Neural cell (in vitro differentiated cells): ENCODE data around the gene NBEAL1. TPM values are rescaled to one million over a fixed set of nuclear protein-coding genes. Genes with fewer than 3 reads are reported as not detected.
"Not testable (repeated sequence)": the region's sequence is repeated elsewhere in the genome, so short reads cannot be mapped to it uniquely, and the experiment has no call there.

Experiments
- H2AFZ ChIP-seq: fragments of 200-600, 300-800 bp; sonication (generic), shearing (Covaris generic); 2 replicates; pipeline ENCODE4 v1.6.0; 2014; ENCODE audit warnings: low read depth, mild to moderate bottlenecking, antibody characterized with exemption, low read length, moderate library complexity
- H3F3A ChIP-seq: fragments of 200-600 bp; shearing (Covaris generic); 2 replicates; pipeline ENCODE4 v1.6.1; 2016; ENCODE audit warnings: mild to moderate bottlenecking, moderate library complexity, mixed read lengths, antibody characterized with exemption, low read length; ENCODE audit not compliant: insufficient read depth, poor library complexity, severe bottlenecking
- H3K27ac ChIP-seq: fragments of 200-600, 300-800 bp; sonication (generic), shearing (Covaris generic); 2 replicates; pipeline ENCODE4 v1.5.1; 2014; ENCODE audit warnings: mild to moderate bottlenecking, low read length, moderate library complexity
- H3K27me3 ChIP-seq: fragments of 300-800, 200-600 bp; sonication (generic), shearing (Covaris generic); 2 replicates; pipeline ENCODE4 v1.6.0; 2014; ENCODE audit warnings: mild to moderate bottlenecking, low read depth, low read length, moderate library complexity; ENCODE audit not compliant: insufficient read depth
- H3K36me3 ChIP-seq: fragments of 300-800, 200-600 bp; sonication (generic), shearing (Covaris generic); 2 replicates; pipeline ENCODE4 v1.5.1; 2014; ENCODE audit warnings: mild to moderate bottlenecking, antibody characterized with exemption, low read length, moderate library complexity; ENCODE audit not compliant: insufficient read depth
- H3K4me2 ChIP-seq: fragments of 300-800, 200-600 bp; sonication (generic), shearing (Covaris generic); 2 replicates; pipeline ENCODE4 v1.6.0; 2014; ENCODE audit warnings: mild to moderate bottlenecking, low read length
- H3K4me3 ChIP-seq: fragments of 300-800, 200-600 bp; sonication (generic), shearing (Covaris generic); 2 replicates; pipeline ENCODE4 v1.5.1; 2014; ENCODE audit warnings: mild to moderate bottlenecking, low read length, moderate library complexity
- H3K79me2 ChIP-seq: fragments of 200-600 bp; shearing (Covaris generic); replicated peaks from 2 replicates; pipeline ENCODE4 v1.6.0; 2014; ENCODE audit warnings: mild to moderate bottlenecking, low read length, moderate library complexity; ENCODE audit not compliant: insufficient read depth
- H3K9ac ChIP-seq: fragments of 300-800, 200-600 bp; sonication (generic), shearing (Covaris generic); 2 replicates; pipeline ENCODE4 v1.6.1; 2016; ENCODE audit warnings: mild to moderate bottlenecking, low read length, mixed read lengths
- H3K9me2 ChIP-seq: fragments of 200-600 bp; shearing (Covaris generic); 2 replicates; pipeline ENCODE4 v1.6.1; 2016; ENCODE audit warnings: mild to moderate bottlenecking, low read length, mixed read lengths; ENCODE audit not compliant: insufficient read depth
- H3K9me3 ChIP-seq: fragments of 200-600, 300-800 bp; sonication (generic), shearing (Covaris generic); 2 replicates; pipeline ENCODE4 v1.6.1; 2016; ENCODE audit warnings: mild to moderate bottlenecking, mixed run types, low read length, moderate library complexity, mixed read lengths
- H4K20me1 ChIP-seq: fragments of 200-600 bp; shearing (Covaris generic); 2 replicates; pipeline ENCODE4 v1.6.1; 2016; ENCODE audit warnings: mild to moderate bottlenecking, mixed run types; ENCODE audit not compliant: insufficient read depth
- EP300 ChIP-seq: fragments of 450-650 bp; conservative IDR thresholded peaks from 2 replicates; pipeline ENCODE4 v1.6.1; 2014; ENCODE audit warnings: antibody characterized with exemption, mild to moderate bottlenecking, moderate library complexity; ENCODE audit not compliant: poor library complexity, severe bottlenecking
- EZH2 ChIP-seq: fragments of 200-600, 300-800 bp; shearing (Covaris generic), sonication (generic); IDR thresholded peaks from 2 replicates; pipeline ENCODE4 v1.6.1; 2014; ENCODE audit warnings: antibody characterized with exemption, low read length, borderline replicate concordance, mild to moderate bottlenecking; ENCODE audit not compliant: insufficient read depth, poor library complexity, severe bottlenecking
- MXI1 ChIP-seq: fragments of 450-650 bp; conservative IDR thresholded peaks from 2 replicates; pipeline ENCODE4 v1.6.1; 2014; ENCODE audit warnings: antibody characterized with exemption, mild to moderate bottlenecking; ENCODE audit not compliant: poor library complexity, severe bottlenecking
- POLR2AphosphoS5 ChIP-seq: IDR thresholded peaks from 2 replicates; pipeline ENCODE4 v1.6.1; 2012
- RAD21 ChIP-seq: fragments of 450-650 bp; conservative IDR thresholded peaks from 2 replicates; pipeline ENCODE4 v1.6.1; 2014; ENCODE audit warnings: antibody characterized with exemption, mild to moderate bottlenecking, moderate library complexity
- SMC3 ChIP-seq: fragments of 450-650 bp; conservative IDR thresholded peaks from 2 replicates; pipeline ENCODE4 v1.6.1; 2014; ENCODE audit warnings: antibody characterized with exemption, mild to moderate bottlenecking, moderate library complexity; ENCODE audit not compliant: poor library complexity
- TAF1 ChIP-seq: IDR thresholded peaks from 2 replicates; pipeline ENCODE4 v1.6.1; 2012; ENCODE audit warnings: low read depth
- polyA plus RNA-seq: library from polyadenylated mRNA; depleted of rRNA; stranded (reverse); fragments of >200 nt; gene quantifications from 2 replicates; pipeline ENCODE4 v1.2.3, GENCODE V29; 2014
- TF ChIP-seq, protein P1 (sequence below): fragments of 450-650 bp; IDR thresholded peaks from 2 replicates; pipeline ENCODE4 v1.5.1; 2014; ENCODE audit warnings: antibody characterized with exemption, mild to moderate bottlenecking, moderate library complexity; ENCODE audit not compliant: poor library complexity, severe bottlenecking
- TF ChIP-seq, protein P2 (sequence below): IDR thresholded peaks from 2 replicates; pipeline ENCODE4 v1.6.1; 2012; ENCODE audit warnings: borderline replicate concordance

The NBEAL1 gene
- polyA plus RNA-seq, 1 donor from 2014 or later = 7.9 TPM

DNA sequence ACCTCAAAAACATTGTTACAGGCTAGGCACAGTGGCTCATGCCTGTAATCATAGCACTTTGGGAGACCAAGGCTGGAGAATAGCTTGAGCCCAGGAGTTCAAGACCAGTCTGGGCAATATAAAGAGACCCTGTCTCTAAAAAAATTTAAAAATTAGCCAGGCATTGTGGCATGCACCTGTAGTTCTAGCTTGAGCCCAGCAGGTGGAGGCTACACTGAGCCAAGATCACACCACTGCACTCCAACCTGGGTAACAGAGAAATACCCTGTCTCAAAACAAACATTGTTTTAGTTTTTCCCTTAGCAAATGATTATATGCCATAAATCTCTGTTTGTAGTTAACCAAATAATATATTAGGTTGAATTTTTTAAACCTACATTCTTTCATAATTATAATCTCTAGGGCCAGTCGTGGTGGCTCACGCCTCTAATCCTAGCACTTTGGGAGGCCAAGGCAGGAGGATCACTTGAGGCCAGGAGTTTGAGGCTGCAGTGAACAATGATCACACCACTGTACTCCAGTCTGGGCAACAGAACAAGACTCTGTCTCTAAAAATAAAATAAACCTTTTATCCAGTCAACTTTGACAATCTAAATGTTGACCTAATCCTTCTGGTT is 210.9 kb downstream of the NBEAL1 start:
- H3K9ac ChIP-seq = no peak overlapping the region
- H3K79me2 ChIP-seq = no peaks in the 10 kb centered on the region
- no peak overlapping the region for H2AFZ ChIP-seq
- no peak overlapping the region for H3K4me2 ChIP-seq
- no peaks in the 10 kb centered on the region for H3K9me3 ChIP-seq
- H3K36me3 ChIP-seq = no peaks in the 10 kb centered on the region
- H3K27me3 ChIP-seq = no peaks in the 10 kb centered on the region
- no peaks in the 10 kb centered on the region for H3F3A ChIP-seq
- H4K20me1 ChIP-seq = no peaks in the 10 kb centered on the region
- no peaks in the 10 kb centered on the region for H3K9me2 ChIP-seq
- H3K27ac ChIP-seq = no peak overlapping the region
- peak; percentile 54 for TF ChIP-seq RAD21
- TF ChIP-seq POLR2AphosphoS5 = no peak
- TF ChIP-seq SMC3 = peak; percentile 70
- TF ChIP-seq EP300 = no peak
- no peak for TF ChIP-seq TAF1
- TF ChIP-seq, protein P1, sequence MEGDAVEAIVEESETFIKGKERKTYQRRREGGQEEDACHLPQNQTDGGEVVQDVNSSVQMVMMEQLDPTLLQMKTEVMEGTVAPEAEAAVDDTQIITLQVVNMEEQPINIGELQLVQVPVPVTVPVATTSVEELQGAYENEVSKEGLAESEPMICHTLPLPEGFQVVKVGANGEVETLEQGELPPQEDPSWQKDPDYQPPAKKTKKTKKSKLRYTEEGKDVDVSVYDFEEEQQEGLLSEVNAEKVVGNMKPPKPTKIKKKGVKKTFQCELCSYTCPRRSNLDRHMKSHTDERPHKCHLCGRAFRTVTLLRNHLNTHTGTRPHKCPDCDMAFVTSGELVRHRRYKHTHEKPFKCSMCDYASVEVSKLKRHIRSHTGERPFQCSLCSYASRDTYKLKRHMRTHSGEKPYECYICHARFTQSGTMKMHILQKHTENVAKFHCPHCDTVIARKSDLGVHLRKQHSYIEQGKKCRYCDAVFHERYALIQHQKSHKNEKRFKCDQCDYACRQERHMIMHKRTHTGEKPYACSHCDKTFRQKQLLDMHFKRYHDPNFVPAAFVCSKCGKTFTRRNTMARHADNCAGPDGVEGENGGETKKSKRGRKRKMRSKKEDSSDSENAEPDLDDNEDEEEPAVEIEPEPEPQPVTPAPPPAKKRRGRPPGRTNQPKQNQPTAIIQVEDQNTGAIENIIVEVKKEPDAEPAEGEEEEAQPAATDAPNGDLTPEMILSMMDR = peak; percentile 65
- H3K4me3 ChIP-seq = no peak overlapping the region

DNA sequence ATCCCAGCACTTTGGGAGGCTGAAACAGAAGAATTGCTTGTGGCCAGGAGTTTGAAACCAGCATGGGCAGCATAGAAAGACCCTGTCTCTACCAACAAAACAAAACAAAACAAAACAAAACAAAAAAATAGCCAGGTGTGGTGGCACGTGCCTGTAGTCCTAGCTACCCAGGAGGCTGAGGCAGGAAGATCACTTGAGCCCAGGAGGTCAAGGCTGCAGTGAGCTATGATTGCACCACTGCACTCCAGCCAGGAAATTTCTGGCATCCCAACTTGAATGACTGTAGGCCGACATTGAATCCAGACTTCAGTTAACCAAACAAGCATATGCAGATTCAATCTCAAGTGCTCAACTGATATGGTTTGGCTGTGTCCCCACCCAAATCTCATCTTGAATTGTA is 215.0 kb downstream of the NBEAL1 start:
- H2AFZ ChIP-seq, H3K4me3 ChIP-seq, H3K9ac ChIP-seq, H3K27me3 ChIP-seq, H3K27ac ChIP-seq, H4K20me1 ChIP-seq, H3K4me2 ChIP-seq, H3K36me3 ChIP-seq, H3K9me3 ChIP-seq, H3K79me2 ChIP-seq, H3K9me2 ChIP-seq, H3F3A ChIP-seq: not testable (repeated sequence)

DNA sequence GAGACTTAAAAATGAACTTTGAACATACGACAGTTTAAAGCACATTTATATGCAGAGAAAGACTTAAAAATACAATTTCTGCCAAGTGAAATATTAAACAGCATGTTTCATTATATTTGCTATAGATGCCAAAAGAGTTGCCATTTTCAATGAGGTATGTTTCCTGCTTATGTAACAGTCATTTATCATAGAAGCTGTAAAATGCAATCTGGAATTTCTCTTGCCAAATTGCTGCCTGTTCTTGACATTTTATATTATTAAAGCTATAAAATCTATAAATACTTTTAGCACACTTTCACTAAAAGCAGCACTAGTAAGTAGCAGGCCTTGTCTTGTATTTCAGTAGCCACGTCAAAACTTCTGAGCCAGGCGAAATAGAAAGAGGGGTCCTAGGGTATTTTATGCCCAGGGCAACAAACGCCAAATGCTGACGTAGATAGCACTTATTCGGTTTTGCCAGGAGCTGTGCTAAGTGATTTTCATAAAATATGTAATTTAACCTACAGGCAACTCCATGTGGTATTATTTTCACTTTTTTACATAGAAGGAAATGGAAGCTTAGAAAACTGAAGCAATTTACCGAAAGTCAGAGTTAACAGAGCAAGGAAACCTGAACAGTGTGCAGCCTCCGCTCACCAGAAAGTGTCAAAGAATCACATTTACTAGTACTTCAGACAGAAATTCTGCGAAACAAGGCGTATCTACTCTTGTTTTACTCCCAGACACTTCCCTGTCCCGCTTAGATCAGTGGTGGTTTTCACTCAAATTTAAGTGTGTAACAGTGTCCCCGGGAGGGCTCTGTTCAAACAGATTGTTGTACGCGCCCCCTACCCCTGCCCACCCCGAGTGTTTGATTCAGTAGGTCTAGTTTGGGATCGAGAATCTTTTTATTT is 222.9 kb downstream of the NBEAL1 start:
- Histone ChIP-seq H3K27ac (no peak overlapping the region), H3K36me3 (no peaks in the 10 kb centered on the region), H4K20me1 (no peaks in the 10 kb centered on the region), H3K9me3 (no peaks in the 10 kb centered on the region), H3K79me2 (peaks cover 16% of the 10 kb centered on the region), H3K4me2 (no peak overlapping the region), H3F3A (no peaks in the 10 kb centered on the region), H3K9ac (peak overlapping the region; percentile 89), H3K9me2 (no peaks in the 10 kb centered on the region), H2AFZ (no peak overlapping the region), H3K27me3 (no peaks in the 10 kb centered on the region), H3K4me3 (peak overlapping the region; percentile 73)
- TF ChIP-seq TAF1 = no peak
- no peak for TF ChIP-seq MXI1
- TF ChIP-seq, protein P1 = no peak
- TF ChIP-seq EP300 = no peak
- TF ChIP-seq, protein P2, sequence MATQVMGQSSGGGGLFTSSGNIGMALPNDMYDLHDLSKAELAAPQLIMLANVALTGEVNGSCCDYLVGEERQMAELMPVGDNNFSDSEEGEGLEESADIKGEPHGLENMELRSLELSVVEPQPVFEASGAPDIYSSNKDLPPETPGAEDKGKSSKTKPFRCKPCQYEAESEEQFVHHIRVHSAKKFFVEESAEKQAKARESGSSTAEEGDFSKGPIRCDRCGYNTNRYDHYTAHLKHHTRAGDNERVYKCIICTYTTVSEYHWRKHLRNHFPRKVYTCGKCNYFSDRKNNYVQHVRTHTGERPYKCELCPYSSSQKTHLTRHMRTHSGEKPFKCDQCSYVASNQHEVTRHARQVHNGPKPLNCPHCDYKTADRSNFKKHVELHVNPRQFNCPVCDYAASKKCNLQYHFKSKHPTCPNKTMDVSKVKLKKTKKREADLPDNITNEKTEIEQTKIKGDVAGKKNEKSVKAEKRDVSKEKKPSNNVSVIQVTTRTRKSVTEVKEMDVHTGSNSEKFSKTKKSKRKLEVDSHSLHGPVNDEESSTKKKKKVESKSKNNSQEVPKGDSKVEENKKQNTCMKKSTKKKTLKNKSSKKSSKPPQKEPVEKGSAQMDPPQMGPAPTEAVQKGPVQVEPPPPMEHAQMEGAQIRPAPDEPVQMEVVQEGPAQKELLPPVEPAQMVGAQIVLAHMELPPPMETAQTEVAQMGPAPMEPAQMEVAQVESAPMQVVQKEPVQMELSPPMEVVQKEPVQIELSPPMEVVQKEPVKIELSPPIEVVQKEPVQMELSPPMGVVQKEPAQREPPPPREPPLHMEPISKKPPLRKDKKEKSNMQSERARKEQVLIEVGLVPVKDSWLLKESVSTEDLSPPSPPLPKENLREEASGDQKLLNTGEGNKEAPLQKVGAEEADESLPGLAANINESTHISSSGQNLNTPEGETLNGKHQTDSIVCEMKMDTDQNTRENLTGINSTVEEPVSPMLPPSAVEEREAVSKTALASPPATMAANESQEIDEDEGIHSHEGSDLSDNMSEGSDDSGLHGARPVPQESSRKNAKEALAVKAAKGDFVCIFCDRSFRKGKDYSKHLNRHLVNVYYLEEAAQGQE = no peak
- TF ChIP-seq SMC3 = no peak
- no peak for TF ChIP-seq EZH2
- TF ChIP-seq RAD21 = no peak
- no peak for TF ChIP-seq POLR2AphosphoS5
